Measurements from ENCODE around the gene GLIS1.

Gene GLIS1

DNA sequence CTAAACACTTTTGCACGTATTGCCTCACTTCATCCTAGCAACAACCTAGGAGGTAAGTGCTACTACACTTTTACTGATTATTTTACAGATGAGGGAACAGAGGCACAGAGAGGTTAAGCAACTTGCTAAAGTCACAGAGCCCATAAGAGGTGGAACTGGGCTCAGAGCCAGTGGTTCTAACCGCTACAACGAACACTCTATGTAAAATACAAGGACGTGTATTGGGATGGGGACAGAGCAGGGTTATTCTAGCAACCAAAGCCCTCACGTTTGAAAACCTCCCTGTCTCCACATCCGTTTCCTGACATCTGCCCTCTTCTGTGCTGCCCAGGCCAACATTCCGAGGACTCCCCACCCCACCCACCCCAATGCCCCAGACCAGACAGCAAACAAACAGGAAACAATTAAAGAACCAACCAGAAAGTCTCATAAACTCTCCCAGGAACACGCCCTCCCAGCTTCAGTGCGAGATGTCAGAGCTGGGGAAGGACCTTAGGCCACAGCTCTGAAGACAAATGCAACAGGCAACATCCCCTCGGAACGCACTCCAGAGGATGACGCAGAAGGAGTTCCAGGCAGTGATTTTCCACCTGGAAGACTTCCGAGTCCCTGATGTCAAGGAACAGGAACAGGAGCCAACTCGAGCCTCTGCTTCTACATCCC lies 41.1 kb downstream of the GLIS1 start:
- no peak overlapping the region for H3K4me3 ChIP-seq (replicated peaks; ENCODE audit: low read depth, low read length)
- DNase-seq (ENCODE audit: extremely low read depth, low read depth), result peak; percentile 61
- TF ChIP-seq, protein P1, sequence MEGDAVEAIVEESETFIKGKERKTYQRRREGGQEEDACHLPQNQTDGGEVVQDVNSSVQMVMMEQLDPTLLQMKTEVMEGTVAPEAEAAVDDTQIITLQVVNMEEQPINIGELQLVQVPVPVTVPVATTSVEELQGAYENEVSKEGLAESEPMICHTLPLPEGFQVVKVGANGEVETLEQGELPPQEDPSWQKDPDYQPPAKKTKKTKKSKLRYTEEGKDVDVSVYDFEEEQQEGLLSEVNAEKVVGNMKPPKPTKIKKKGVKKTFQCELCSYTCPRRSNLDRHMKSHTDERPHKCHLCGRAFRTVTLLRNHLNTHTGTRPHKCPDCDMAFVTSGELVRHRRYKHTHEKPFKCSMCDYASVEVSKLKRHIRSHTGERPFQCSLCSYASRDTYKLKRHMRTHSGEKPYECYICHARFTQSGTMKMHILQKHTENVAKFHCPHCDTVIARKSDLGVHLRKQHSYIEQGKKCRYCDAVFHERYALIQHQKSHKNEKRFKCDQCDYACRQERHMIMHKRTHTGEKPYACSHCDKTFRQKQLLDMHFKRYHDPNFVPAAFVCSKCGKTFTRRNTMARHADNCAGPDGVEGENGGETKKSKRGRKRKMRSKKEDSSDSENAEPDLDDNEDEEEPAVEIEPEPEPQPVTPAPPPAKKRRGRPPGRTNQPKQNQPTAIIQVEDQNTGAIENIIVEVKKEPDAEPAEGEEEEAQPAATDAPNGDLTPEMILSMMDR (IDR thresholded peaks at IDR 0.05; ENCODE audit: low read depth, low read length, missing control alignments), result no peak

DNA sequence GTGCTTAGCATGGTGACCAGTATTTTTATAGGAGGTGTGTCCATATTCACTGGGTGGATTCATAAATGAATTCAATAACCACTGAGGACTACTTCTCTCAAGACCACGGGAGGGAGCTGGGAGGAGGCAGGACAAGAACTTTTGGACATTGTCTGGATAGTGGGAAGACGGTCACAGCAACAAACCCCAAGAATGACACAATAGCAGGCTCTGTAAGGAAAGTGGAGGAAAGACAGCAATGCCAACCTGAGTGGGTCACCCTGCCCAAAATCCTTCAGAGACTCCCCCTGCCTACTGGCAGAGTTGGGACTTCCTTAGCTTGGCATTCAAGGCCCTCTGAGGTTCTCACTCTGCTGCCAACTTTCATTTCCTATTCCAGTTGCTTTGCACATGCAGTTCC lies 42.0 kb downstream of the GLIS1 start:
- no peak overlapping the region for H3K4me3 ChIP-seq (replicated peaks; ENCODE audit: low read depth, low read length)
- no peak for DNase-seq (ENCODE audit: extremely low read depth, low read depth)
- TF ChIP-seq, protein P1 (IDR thresholded peaks at IDR 0.05; ENCODE audit: low read depth, low read length, missing control alignments), result no peak

DNA sequence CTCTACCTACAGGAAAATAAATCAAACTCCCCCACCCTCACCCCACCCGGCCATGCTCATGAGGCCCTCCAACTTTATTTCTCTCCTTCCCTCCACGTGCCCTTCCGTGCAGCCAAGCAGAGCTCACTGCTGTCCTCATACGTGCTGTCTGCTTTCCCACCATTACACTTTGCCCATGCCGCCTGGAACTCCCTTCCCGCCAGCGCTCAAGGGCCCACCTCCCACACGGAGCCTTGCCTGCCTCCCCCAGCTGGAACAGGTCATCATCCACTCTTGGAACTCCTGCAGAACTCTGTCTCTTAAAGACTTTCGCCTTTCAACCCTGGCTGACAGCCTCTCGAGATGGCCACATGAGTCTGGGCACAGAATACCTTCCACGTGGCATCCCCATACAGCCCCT lies 42.4 kb downstream of the GLIS1 start:
- TF ChIP-seq, protein P1 (IDR thresholded peaks at IDR 0.05; ENCODE audit: low read depth, low read length, missing control alignments), result no peak
- no peak overlapping the region for H3K4me3 ChIP-seq (replicated peaks; ENCODE audit: low read depth, low read length)

DNA sequence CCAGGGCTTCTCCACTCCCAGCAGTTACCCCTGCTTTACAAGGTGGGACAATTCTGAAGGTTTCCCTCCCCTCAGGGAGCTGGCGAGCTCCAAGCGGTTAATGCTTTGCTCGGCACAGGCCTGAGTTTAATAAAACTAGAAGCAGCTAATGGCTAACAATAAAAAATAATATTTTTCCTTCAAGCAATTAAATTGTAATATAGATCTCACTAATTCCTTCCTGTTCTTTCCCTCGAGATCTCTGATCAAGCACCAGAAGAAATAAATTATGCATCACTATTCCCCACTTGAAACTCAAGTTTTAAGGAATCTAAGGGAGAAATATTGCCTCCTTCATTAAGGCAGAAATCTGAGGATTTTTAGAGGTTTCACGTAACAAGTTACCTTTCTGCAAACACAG lies 42.9 kb downstream of the GLIS1 start:
- no peak for DNase-seq (ENCODE audit: extremely low read depth, low read depth)
- TF ChIP-seq, protein P1 (IDR thresholded peaks at IDR 0.05; ENCODE audit: low read depth, low read length, missing control alignments), result no peak
- no peak overlapping the region for H3K4me3 ChIP-seq (replicated peaks; ENCODE audit: low read depth, low read length)

More for the DNA sequence above, 42.4 kb downstream of the GLIS1 start:
- no peak for DNase-seq (ENCODE audit: extremely low read depth, low read depth)

DNA sequence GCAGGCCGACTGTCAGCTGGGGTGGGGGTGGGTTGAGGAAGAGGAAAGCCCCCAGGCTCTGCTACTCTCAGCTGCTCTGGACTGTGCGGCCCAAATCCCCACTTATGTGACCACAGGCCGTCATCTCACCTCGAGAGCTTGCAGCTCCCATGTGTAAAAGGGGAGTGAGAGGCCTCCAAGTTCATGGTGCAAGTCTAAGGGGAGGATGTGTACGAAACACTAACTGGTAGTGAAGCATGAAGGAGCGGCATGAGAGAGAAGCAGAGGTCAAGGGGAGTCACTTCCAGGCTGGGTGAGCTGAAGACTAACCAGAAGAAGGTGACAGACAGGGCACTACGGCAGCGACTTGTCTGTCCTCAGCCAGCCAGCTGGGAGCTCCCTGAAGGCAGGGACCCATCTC lies 43.8 kb downstream of the GLIS1 start:
- DNase-seq (ENCODE audit: extremely low read depth, low read depth), result no peak
- no peak overlapping the region for H3K4me3 ChIP-seq (replicated peaks; ENCODE audit: low read depth, low read length)
- TF ChIP-seq, protein P1 (IDR thresholded peaks at IDR 0.05; ENCODE audit: low read depth, low read length, missing control alignments), result no peak

DNA sequence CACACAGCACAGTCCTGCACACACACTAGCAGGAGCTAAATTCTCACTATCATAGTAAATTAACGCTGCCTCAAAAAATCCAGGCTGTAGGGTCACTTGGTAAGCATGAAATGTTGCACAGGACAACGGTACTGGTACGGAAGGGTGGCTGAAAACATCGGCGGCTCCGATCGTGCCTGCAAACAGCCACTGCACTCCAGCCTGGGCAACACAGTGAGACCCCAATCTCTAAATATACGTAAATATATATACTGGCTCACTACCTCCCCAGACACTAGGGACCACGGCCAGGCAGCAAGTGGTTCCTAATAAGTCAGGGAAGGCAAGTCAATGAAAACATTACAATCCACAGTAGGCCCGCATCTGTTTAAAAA lies 44.3 kb downstream of the GLIS1 start:
- TF ChIP-seq, protein P1 (IDR thresholded peaks at IDR 0.05; ENCODE audit: low read depth, low read length, missing control alignments), result no peak
- DNase-seq (ENCODE audit: extremely low read depth, low read depth), result no peak

More for the DNA sequence above, 44.3 kb downstream of the GLIS1 start:
- no peak overlapping the region for H3K4me3 ChIP-seq (replicated peaks; ENCODE audit: low read depth, low read length)

Measured in HFF-Myc (cell line).